Liver (tissue), 9 donors: Measurements from ENCODE around the gene RBM3. TPM values are rescaled to one million over a fixed set of nuclear protein-coding genes. Genes with fewer than 3 reads are reported as not detected.

Experiments used
- DNase-seq: peaks from one replicate; pipeline ENCODE4 v3.0.0-alpha.2; 2017; ENCODE audit warnings: low spot score
- H3K27ac ChIP-seq, 2 donors: one replicate each; pipeline ENCODE4 v1.7.0; 2013; ENCODE audit warnings: inconsistent platforms in 2 of 2, low read length in 2 of 2, control low read depth in 1 of 2, low read depth in 1 of 2, mild to moderate bottlenecking in 1 of 2
- H3K27me3 ChIP-seq, 4 donors: one replicate each; pipeline versions ENCODE4 v1.6.1 to v1.7.0; 2013; ENCODE audit warnings: low read length in 3 of 4, inconsistent platforms in 1 of 4, mild to moderate bottlenecking in 1 of 4, moderate library complexity in 1 of 4; ENCODE audit not compliant: control insufficient read depth in 4 of 4, insufficient read depth in 4 of 4
- H3K36me3 ChIP-seq, 4 donors: one replicate each; pipeline versions ENCODE4 v1.6.1 to v1.7.0; 2013; ENCODE audit warnings: low read length in 3 of 4, mild to moderate bottlenecking in 3 of 4, low read depth in 1 of 4, moderate library complexity in 1 of 4; ENCODE audit not compliant: control insufficient read depth in 4 of 4, insufficient read depth in 3 of 4
- H3K4me1 ChIP-seq, 4 donors: one replicate each; pipeline versions ENCODE4 v1.6.1 to v1.7.0; 2013; ENCODE audit warnings: low read length in 3 of 4, mild to moderate bottlenecking in 3 of 4, moderate library complexity in 1 of 4; ENCODE audit not compliant: control insufficient read depth in 4 of 4, insufficient read depth in 4 of 4
- H3K4me3 ChIP-seq, 3 donors: one replicate each; pipeline versions ENCODE4 v1.6.1 to v1.7.0; 2013; ENCODE audit warnings: low read length in 3 of 3, control low read depth in 1 of 3, low read depth in 1 of 3, mild to moderate bottlenecking in 1 of 3
- H3K9ac ChIP-seq, 2 donors: one replicate each; pipeline ENCODE4 v1.7.0; 2013; ENCODE audit warnings: low read length in 2 of 2, mild to moderate bottlenecking in 2 of 2, moderate library complexity in 2 of 2, control low read depth in 1 of 2, low read depth in 1 of 2
- H3K9me3 ChIP-seq, 4 donors: one replicate each; pipeline versions ENCODE4 v1.6.1 to v1.7.0; 2013; ENCODE audit warnings: low read length in 3 of 4; ENCODE audit not compliant: control insufficient read depth in 4 of 4
- EGR1 ChIP-seq, 2 donors: IDR thresholded peaks; 2 replicates each; pipeline ENCODE4 v1.6.1; 2016 to 2018; ENCODE audit warnings: antibody characterized with exemption in 2 of 2, low read depth in 2 of 2
- FOXA1 ChIP-seq: IDR thresholded peaks from 2 replicates; pipeline ENCODE4 v1.6.1; 2016; ENCODE audit warnings: antibody characterized with exemption
- FOXA2 ChIP-seq: IDR thresholded peaks from 2 replicates; pipeline ENCODE4 v1.6.1; 2016; ENCODE audit warnings: antibody characterized with exemption
- GABPA ChIP-seq, 2 donors: IDR thresholded peaks in 1 of 2; conservative IDR thresholded peaks in 1 of 2; 2 replicates each; pipeline ENCODE4 v1.6.1; 2016; ENCODE audit warnings: antibody characterized with exemption in 2 of 2, mild to moderate bottlenecking in 1 of 2, moderate library complexity in 1 of 2
- HNF4A ChIP-seq, 2 donors: conservative IDR thresholded peaks; 2 replicates each; pipeline ENCODE4 v1.6.1; 2016; ENCODE audit warnings: antibody characterized with exemption in 2 of 2, mild to moderate bottlenecking in 2 of 2
- HNF4G ChIP-seq: IDR thresholded peaks from 2 replicates; pipeline ENCODE4 v1.6.1; 2016; ENCODE audit warnings: antibody characterized with exemption
- JUND ChIP-seq, 2 donors: IDR thresholded peaks; 2 replicates each; pipeline ENCODE4 v1.6.1; 2016; ENCODE audit warnings: antibody characterized with exemption in 2 of 2
- NR2F2 ChIP-seq: IDR thresholded peaks from 2 replicates; pipeline ENCODE4 v1.6.1; 2016; ENCODE audit warnings: antibody characterized with exemption
- RAD21 ChIP-seq, 2 donors: IDR thresholded peaks; 2 replicates each; pipeline ENCODE4 v1.6.1; 2016; ENCODE audit warnings: antibody characterized with exemption in 2 of 2, mild to moderate bottlenecking in 2 of 2
- RXRA ChIP-seq, 2 donors: IDR thresholded peaks; 2 replicates each; pipeline ENCODE4 v1.6.1; 2017 to 2018; ENCODE audit warnings: antibody characterized with exemption in 2 of 2, mild to moderate bottlenecking in 1 of 2
- SP1 ChIP-seq: IDR thresholded peaks from 2 replicates; pipeline ENCODE4 v1.6.1; 2018; ENCODE audit warnings: antibody characterized with exemption, mild to moderate bottlenecking
- YY1 ChIP-seq: IDR thresholded peaks from 2 replicates; pipeline ENCODE4 v1.6.1; 2016; ENCODE audit warnings: antibody characterized with exemption, mild to moderate bottlenecking
- WGBS: extraction: QIAGEN DNeasy Blood & Tissue Kit; methylation state at CpG from one replicate; pipeline ENCODE4 v1.1.7; 2013; 5-methylcytosine and 5-hydroxymethylcytosine counted together
- polyA plus RNA-seq, 2 donors: library from polyadenylated mRNA; stranded (reverse) in 1 of 2; unstranded in 1 of 2; fragments of 200-250 nt in 1 of 2; fragments of >200 nt in 1 of 2; fragmentation: Nextera tagmentation in 1 of 2; extraction: Ambion mirVana in 1 of 2; gene quantifications; one replicate each; pipeline versions ENCODE4 v1.2.1 to v1.2.3, GENCODE V29; 2013 to 2015
- total RNA-seq, 2 donors: library from RNA; depleted of rRNA; stranded (reverse); fragments of >200 nt; gene quantifications; one replicate each; pipeline ENCODE4 v1.2.3, GENCODE V29; 2014
- TF ChIP-seq, protein P1 (sequence below): fragments of 150-350 bp; IDR thresholded peaks from 2 replicates; pipeline ENCODE4 v1.5.1; 2017; ENCODE audit warnings: improper control_type of control experiment, low read depth, low read length; ENCODE audit not compliant: missing input control
- TF ChIP-seq, protein P2 (sequence below): IDR thresholded peaks from 2 replicates; pipeline ENCODE4 v1.6.1; 2016; ENCODE audit warnings: antibody characterized with exemption, mild to moderate bottlenecking
- TF ChIP-seq, protein P3 (sequence below): IDR thresholded peaks from 2 replicates; pipeline ENCODE4 v1.6.1; 2016; ENCODE audit warnings: antibody characterized with exemption
- TF ChIP-seq, protein P4 (sequence below): IDR thresholded peaks from 2 replicates; pipeline ENCODE4 v1.6.1; 2016; ENCODE audit warnings: antibody characterized with exemption
- TF ChIP-seq, protein P5 (sequence below): IDR thresholded peaks from 2 replicates; pipeline ENCODE4 v1.6.1; 2016; ENCODE audit warnings: antibody characterized with exemption
- donor health status: healthy.
- donor health status: healthy.
- donor health status: healthy.
- donor health status: healthy.
- donor health status: healthy.

The RBM3 gene
- total and polyA plus RNA-seq, 4 donors = 28.6 to 87.3 (median 62.1) TPM

DNA sequence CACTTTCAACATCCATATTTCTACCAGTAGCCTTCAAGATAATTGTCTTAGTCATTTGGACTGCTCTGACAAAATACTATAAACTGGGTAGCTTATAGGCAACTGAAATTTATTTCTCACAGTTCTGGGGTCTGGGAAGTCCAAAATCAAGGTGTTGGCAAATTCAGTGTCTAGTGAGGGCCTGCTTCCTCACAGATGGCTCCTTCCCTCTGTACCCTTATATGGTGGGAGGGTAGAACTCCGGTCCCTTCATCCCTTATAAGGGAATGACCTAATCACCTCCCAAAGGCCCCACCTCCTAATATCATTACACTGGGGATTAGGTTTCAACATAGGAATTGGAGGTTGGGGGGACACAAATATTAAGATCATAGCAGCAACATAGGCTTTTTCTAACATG is 42.1 kb upstream of the RBM3 start:
- Histone ChIP-seq H3K4me1 (no peaks in the 10 kb centered on the region), H3K9ac (no peak overlapping the region), H3K4me3 (no peak overlapping the region), H3K9me3 (no peaks in the 10 kb centered on the region), H3K36me3 (peaks cover 2 to 17% (median 9%) of the 10 kb centered on the region in 4 donors), H3K27ac (no peak overlapping the region), H3K27me3 (no peaks in the 10 kb centered on the region)
- no peak for DNase-seq
- TF ChIP-seq, protein P1, sequence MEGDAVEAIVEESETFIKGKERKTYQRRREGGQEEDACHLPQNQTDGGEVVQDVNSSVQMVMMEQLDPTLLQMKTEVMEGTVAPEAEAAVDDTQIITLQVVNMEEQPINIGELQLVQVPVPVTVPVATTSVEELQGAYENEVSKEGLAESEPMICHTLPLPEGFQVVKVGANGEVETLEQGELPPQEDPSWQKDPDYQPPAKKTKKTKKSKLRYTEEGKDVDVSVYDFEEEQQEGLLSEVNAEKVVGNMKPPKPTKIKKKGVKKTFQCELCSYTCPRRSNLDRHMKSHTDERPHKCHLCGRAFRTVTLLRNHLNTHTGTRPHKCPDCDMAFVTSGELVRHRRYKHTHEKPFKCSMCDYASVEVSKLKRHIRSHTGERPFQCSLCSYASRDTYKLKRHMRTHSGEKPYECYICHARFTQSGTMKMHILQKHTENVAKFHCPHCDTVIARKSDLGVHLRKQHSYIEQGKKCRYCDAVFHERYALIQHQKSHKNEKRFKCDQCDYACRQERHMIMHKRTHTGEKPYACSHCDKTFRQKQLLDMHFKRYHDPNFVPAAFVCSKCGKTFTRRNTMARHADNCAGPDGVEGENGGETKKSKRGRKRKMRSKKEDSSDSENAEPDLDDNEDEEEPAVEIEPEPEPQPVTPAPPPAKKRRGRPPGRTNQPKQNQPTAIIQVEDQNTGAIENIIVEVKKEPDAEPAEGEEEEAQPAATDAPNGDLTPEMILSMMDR = no peak
- TF ChIP-seq JUND (IDR thresholded peaks at IDR 0.05) = no peak
- TF ChIP-seq RXRA (IDR thresholded peaks at IDR 0.05) = no peak
- no peak for TF ChIP-seq FOXA1
- no peak for TF ChIP-seq FOXA2
- no peak for TF ChIP-seq YY1
- no peak for TF ChIP-seq SP1
- TF ChIP-seq EGR1 (IDR thresholded peaks at IDR 0.05; ENCODE audit: low read depth in 2 of 2) = no peak
- no peak for TF ChIP-seq HNF4A (conservative IDR thresholded peaks at IDR 0.05)
- TF ChIP-seq GABPA (IDR thresholded peaks at IDR 0.05 in 1 of 2, conservative IDR thresholded peaks at IDR 0.05 in 1 of 2) = no peak
- TF ChIP-seq, protein P2, sequence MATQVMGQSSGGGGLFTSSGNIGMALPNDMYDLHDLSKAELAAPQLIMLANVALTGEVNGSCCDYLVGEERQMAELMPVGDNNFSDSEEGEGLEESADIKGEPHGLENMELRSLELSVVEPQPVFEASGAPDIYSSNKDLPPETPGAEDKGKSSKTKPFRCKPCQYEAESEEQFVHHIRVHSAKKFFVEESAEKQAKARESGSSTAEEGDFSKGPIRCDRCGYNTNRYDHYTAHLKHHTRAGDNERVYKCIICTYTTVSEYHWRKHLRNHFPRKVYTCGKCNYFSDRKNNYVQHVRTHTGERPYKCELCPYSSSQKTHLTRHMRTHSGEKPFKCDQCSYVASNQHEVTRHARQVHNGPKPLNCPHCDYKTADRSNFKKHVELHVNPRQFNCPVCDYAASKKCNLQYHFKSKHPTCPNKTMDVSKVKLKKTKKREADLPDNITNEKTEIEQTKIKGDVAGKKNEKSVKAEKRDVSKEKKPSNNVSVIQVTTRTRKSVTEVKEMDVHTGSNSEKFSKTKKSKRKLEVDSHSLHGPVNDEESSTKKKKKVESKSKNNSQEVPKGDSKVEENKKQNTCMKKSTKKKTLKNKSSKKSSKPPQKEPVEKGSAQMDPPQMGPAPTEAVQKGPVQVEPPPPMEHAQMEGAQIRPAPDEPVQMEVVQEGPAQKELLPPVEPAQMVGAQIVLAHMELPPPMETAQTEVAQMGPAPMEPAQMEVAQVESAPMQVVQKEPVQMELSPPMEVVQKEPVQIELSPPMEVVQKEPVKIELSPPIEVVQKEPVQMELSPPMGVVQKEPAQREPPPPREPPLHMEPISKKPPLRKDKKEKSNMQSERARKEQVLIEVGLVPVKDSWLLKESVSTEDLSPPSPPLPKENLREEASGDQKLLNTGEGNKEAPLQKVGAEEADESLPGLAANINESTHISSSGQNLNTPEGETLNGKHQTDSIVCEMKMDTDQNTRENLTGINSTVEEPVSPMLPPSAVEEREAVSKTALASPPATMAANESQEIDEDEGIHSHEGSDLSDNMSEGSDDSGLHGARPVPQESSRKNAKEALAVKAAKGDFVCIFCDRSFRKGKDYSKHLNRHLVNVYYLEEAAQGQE = no peak
- TF ChIP-seq RAD21 (IDR thresholded peaks at IDR 0.05) = no peak
- TF ChIP-seq, protein P3, sequence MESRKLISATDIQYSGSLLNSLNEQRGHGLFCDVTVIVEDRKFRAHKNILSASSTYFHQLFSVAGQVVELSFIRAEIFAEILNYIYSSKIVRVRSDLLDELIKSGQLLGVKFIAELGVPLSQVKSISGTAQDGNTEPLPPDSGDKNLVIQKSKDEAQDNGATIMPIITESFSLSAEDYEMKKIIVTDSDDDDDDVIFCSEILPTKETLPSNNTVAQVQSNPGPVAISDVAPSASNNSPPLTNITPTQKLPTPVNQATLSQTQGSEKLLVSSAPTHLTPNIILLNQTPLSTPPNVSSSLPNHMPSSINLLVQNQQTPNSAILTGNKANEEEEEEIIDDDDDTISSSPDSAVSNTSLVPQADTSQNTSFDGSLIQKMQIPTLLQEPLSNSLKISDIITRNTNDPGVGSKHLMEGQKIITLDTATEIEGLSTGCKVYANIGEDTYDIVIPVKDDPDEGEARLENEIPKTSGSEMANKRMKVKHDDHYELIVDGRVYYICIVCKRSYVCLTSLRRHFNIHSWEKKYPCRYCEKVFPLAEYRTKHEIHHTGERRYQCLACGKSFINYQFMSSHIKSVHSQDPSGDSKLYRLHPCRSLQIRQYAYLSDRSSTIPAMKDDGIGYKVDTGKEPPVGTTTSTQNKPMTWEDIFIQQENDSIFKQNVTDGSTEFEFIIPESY = no peak
- TF ChIP-seq, protein P4, sequence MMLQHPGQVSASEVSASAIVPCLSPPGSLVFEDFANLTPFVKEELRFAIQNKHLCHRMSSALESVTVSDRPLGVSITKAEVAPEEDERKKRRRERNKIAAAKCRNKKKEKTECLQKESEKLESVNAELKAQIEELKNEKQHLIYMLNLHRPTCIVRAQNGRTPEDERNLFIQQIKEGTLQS = no peak
- 91% methylated on average over 1 of the region's 1 CpG for WGBS

DNA sequence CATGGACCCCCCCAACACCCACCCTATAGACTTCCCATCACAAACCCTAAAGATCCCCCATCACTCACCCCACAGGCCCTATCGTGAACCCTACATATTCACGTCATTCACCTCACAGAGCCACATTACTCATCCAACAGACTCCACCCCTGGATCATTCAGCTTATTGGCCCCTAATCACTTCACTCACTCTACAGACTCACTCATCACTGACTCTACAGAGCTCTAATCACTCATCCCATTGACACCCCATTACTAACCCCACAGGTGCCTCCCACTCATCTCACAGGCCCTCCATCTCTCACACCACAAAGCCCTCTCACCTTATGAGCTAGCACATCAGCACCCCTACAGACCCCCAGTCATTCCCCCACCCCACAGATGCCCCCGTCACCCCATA is 41.1 kb upstream of the RBM3 start:
- Histone ChIP-seq H3K4me3 (no peak overlapping the region), H3K9ac (no peak overlapping the region), H3K36me3 (peaks cover 0 to 8% (median 4%) of the 10 kb centered on the region in 4 donors), H3K27ac (no peak overlapping the region), H3K27me3 (no peaks in the 10 kb centered on the region), H3K9me3 (no peaks in the 10 kb centered on the region), H3K4me1 (no peaks in the 10 kb centered on the region)
- DNase-seq = no peak
- TF ChIP-seq, protein P4 = no peak
- TF ChIP-seq HNF4G = no peak
- TF ChIP-seq RAD21 (IDR thresholded peaks at IDR 0.05) = no peak
- TF ChIP-seq GABPA (IDR thresholded peaks at IDR 0.05 in 1 of 2, conservative IDR thresholded peaks at IDR 0.05 in 1 of 2) = no peak
- TF ChIP-seq, protein P3 = no peak
- no peak for TF ChIP-seq RXRA (IDR thresholded peaks at IDR 0.05)
- TF ChIP-seq JUND (IDR thresholded peaks at IDR 0.05) = no peak
- TF ChIP-seq YY1 = no peak
- TF ChIP-seq, protein P1 = no peak
- TF ChIP-seq HNF4A (conservative IDR thresholded peaks at IDR 0.05) = no peak
- TF ChIP-seq EGR1 (IDR thresholded peaks at IDR 0.05; ENCODE audit: low read depth in 2 of 2) = no peak
- TF ChIP-seq NR2F2 = no peak
- TF ChIP-seq FOXA1 = no peak
- TF ChIP-seq SP1 = no peak
- no peak for TF ChIP-seq FOXA2
- TF ChIP-seq, protein P5, sequence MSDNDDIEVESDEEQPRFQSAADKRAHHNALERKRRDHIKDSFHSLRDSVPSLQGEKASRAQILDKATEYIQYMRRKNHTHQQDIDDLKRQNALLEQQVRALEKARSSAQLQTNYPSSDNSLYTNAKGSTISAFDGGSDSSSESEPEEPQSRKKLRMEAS = no peak
- WGBS = 97% methylated on average over 3 of the region's 3 CpGs
